Left kidney (tissue), 2 donors: ENCODE data around the gene PRDM11. TPM values are rescaled to one million over a fixed set of nuclear protein-coding genes. Genes with fewer than 3 reads are reported as not detected.

Experiments used
- DNase-seq: peaks from one replicate; pipeline ENCODE4 v3.0.0-alpha.2; 2013
- polyA plus RNA-seq: library from polyadenylated mRNA; unstranded; fragments of 120-200 nt; gene quantifications from one replicate; pipeline ENCODE4 v1.2.1, GENCODE V29; 2013; ENCODE audit not compliant: insufficient read length

The PRDM11 gene
- polyA plus RNA-seq, 1 donor = 22.1 TPM

- peak; percentile 89 for DNase-seq
These were observed 63.7 kb downstream of the PRDM11 start for GRCh38 chr11:45209891-45210699.

DNA sequence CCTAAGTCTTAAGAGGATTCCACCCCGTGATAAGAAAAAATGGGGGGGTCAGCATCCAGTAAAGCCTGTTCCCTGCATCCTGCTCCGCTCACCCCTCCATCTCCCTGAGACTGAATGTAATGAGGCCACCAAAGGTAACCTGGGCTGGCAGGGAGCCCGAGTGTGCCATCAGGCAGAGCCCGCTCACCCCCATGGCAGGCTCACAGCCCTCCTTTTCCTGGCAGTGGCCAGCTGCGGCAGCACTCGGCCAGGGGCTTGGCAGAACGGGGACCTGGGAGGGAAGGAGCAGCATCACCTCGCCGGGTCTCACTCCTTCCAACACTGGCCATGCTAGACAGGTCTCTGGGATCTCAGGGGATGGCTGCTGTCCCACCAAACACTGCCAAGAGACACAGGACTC is 64.4 kb downstream of the PRDM11 start:
- DNase-seq = no peak

- no peak for DNase-seq
These were observed 65.3 kb downstream of the PRDM11 start for GRCh38 chr11:45211732-45212131.

- DNase-seq = no peak
These were observed 66.3 kb downstream of the PRDM11 start for GRCh38 chr11:45212566-45213315.

DNA sequence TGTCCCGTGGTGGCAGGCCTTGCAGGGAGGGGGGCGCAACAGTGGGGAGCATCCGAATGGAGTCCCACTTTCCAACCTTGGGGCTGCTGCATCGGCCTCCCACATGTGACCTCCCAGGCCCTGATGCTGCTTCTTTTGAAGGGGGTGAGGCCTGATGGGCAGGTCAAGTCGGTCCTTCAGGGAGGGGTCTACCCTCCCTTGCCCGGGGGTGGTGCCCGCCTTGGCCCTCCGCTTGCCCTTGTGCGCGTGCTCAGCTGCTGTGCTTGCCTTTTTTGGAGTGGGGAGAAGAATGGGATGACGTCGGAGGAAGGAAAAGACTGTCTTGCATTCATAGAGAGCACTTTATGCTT is 66.9 kb downstream of the PRDM11 start:
- no peak for DNase-seq

- no peak for DNase-seq
These were observed 67.3 kb downstream of the PRDM11 start for GRCh38 chr11:45213717-45214116.

DNA sequence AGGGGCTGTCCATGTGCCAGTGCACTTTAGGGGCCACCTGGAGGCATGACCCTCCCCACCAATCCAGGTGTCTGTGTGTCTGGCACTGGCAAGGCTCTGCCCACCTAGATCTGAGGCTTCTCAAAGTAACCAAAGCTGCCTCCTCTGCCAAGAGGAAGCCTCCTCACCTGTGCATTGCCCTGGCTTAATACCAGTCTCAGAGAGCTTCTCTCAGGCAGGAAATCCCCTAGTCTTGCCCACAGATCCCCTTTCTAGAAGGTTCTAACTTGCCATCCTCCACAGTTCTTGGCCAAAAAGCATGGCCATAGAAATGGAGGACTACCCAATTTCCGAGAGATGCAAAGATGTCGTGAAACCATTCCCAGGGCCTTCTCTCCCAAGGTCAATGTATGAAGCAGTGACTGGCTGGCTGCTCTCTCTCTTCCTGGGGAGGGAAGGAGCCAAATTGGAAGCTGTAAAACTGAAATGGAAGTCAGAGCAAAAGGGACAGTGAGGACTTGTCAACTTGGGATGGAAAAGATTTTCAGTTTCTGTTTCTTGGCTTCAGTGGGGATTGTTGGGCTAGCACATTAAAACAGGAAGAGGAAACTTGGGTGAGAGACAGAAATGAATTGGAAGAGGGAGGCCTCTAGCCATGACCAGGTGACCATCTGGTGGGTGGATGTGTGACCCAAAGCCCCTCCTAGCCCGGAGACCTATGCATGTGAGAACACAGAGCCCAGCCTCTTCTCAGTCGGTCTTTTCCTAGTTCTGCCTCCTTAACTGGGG is 68.8 kb downstream of the PRDM11 start:
- no peak for DNase-seq

DNA sequence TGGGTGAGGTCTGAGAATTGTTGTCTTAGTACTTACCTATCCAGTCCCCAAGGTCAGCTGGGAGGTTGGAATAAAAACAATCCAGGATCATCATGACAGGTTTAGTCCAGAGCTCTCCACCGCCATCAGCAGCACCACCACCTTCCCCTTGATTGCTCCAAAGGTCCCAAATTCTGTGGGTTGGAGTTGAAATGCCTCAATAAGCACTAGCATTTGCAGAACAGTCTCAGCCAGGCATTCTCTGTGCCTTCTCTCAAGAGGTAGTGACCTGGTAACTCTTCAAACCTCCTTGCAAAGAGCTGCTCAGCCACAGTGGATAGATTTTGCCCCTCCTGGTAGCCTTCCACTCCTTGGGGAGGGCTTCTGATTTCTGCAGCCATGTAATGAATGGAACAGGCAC is 69.6 kb downstream of the PRDM11 start:
- DNase-seq = no peak

DNA sequence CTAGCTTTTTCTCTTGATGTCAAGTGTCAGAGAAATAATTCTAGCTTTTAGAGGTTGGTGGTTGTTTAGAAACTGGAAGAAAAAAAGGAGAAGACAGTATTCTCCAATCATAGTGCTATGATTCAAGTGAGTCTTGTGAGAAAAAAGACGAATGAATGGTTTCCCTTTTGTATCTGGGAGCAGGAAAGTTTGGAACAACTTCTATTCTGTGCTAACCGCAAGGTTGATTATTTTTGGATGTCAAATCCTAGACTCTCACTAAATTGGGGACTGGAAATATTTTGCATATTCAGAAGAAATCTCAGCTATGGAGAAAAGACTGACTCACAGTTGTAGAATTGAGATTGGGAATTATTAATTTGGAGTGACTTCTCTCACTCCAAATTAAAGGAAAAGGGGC is 70.5 kb downstream of the PRDM11 start:
- DNase-seq = no peak

DNA sequence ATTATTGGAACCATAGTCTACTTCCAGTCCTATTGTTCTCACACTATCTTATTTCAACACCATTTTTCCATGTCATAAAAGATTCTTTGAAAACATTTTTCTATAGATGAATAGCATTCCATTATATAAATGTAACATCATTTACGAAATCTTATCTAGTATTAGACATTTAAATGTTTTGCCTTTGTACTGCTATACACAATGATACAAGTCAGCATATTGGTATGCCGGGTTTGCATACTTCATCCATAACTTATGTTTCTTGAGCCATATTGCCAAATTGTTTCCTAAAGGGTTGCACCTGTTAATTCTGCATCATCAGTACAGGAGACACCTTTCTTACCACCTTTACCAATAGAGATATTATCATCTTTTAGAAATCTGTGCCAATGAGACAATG is 71.6 kb downstream of the PRDM11 start:
- no peak for DNase-seq

DNA sequence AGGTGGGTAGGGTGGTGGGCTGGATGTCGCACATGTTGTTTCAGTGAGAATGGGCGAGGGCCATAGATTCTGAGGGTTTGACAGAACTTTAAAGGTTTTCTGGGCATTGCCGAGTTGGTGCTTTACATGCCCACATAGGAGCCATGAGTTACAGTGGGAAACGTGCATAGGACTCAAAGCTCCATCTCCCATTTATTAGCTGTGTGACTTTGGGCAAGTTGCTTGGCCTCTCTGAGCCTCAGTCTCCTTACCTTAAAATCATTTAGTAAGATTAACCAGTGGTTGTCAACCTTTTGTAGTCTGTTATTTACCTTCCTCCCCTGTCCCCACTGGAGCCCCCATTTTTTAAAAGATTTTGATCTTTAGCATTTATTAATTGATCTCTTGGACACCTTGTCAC is 72.3 kb downstream of the PRDM11 start:
- DNase-seq = no peak

- no peak for DNase-seq
These were observed 73.0 kb downstream of the PRDM11 start for GRCh38 chr11:45219411-45219810.

GRCh38 chr11:45223496-45223895 is 77.1 kb downstream of the PRDM11 start:
- no peak for DNase-seq

DNA sequence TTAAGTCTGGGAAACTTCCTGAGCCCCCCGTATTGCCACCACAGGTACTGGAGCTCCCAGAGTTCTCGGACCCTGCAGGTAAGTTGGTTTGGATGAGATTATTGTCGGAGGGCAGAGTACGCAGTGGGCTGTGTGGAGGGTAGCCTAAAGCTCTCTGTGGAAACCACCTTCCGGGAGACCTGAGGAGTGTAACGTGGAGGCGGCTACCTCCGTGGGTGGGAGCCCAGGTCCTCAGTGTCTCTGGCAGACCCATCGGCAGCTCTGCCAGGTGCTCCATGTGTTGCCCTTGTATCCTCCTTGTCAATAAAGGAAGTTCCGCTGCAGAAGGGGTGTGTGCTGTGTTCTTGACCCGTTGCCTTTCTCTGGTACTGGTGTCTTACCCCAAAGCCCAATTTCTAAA is 78.3 kb downstream of the PRDM11 start:
- DNase-seq = no peak

- DNase-seq = no peak
These were observed 78.8 kb downstream of the PRDM11 start for GRCh38 chr11:45225277-45225676.

- DNase-seq = no peak
These were observed 79.8 kb downstream of the PRDM11 start for GRCh38 chr11:45225961-45226871.

- DNase-seq = no peak
These were observed 80.5 kb downstream of the PRDM11 start for GRCh38 chr11:45226901-45227300.

DNA sequence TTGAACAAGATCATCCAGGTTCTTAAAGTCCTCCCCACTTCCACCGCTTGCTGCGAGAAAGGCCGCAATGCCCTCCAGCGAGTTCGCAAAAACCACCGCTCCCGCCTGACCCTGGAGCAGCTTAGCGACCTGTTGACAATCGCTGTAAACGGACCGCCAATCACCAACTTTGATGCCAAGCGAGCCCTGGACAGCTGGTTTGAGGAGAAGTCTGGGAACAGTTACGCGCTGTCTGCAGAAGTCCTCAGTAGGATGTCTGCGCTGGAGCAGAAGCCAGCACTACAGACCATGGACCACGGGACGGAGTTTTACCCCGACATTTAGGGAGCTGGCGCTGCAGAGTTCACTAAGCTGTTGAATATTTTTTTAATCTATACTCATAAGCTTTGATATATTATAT is 81.4 kb downstream of the PRDM11 start:
- DNase-seq = no peak

GRCh38 chr11:45229401-45230020 is 83.1 kb downstream of the PRDM11 start:
- no peak for DNase-seq

DNA sequence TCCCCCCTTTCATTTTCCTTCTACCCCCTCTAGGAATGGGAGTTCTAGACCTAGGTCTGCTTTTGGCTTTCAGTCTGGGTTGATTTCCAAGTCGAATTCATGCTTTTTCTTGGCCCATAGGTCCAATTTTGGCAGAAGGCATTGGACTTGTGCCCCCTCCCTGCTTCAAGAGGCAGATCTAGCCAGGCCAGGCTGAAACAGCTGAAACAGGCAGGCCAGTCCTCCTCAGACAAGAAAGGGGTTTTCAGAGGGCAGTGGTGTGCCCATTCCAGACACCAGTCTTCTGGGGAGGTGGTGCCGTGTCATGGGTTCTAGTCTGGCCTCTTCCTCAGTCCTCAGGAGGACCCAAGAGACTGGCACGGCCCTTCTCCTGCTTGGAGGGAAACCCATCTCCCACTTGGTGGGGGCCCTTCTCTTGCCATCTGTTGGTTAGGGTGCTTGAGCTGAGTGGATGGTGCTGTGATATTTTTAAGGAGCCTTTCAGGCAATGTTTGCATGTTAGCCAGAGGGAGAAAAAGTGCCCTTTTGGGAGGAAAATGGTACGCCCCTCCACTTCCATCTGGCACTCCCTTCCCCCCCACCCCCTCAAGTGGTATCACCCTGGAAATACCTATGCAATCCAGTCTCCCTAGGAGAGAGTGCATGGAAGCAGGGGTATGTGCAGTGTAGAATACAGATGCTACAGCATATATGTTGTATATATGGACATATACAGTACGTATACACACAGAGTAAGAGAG is 86.1 kb downstream of the PRDM11 start:
- DNase-seq = no peak
